HEK293 (cell line): ENCODE results near the gene CALCOCO1.

Experiments
- AEBP2 ChIP-seq: fragments of 450-650 bp; formaldehyde crosslinking; IDR thresholded peaks from 2 replicates; pipeline ENCODE4 v1.5.1; 2016; ENCODE audit warnings: missing biosample characterization, missing genetic modification characterization, borderline replicate concordance
- EGR2 ChIP-seq: fragments of 450-650 bp; formaldehyde crosslinking; IDR thresholded peaks from 2 replicates; pipeline ENCODE4 v1.5.1; 2016; ENCODE audit warnings: low read depth, missing biosample characterization, missing genetic modification characterization
- GLI2 ChIP-seq: fragments of 450-650 bp; formaldehyde crosslinking; IDR thresholded peaks from 2 replicates; pipeline ENCODE4; 2017; ENCODE audit warnings: missing biosample characterization, missing genetic modification characterization, low read depth, borderline replicate concordance
- GLIS2 ChIP-seq: fragments of 450-650 bp; formaldehyde crosslinking; IDR thresholded peaks from 2 replicates; pipeline ENCODE4 v1.5.1; 2016; ENCODE audit warnings: missing biosample characterization, missing genetic modification characterization
- KLF1 ChIP-seq: fragments of 450-650 bp; formaldehyde crosslinking; IDR thresholded peaks from 2 replicates; pipeline ENCODE4 v1.5.1; 2016; ENCODE audit warnings: missing biosample characterization, missing genetic modification characterization
- KLF17 ChIP-seq: fragments of 450-650 bp; formaldehyde crosslinking; IDR thresholded peaks from 2 replicates; pipeline ENCODE4 v1.5.1; 2016; ENCODE audit warnings: missing biosample characterization, missing genetic modification characterization
- KLF8 ChIP-seq: fragments of 450-650 bp; formaldehyde crosslinking; IDR thresholded peaks from 2 replicates; pipeline ENCODE4 v1.5.1; 2016; ENCODE audit warnings: missing biosample characterization, missing genetic modification characterization
- KLF9 ChIP-seq: fragments of 450-650 bp; formaldehyde crosslinking; IDR thresholded peaks from 2 replicates; pipeline ENCODE4 v1.5.1; 2016; ENCODE audit warnings: missing biosample characterization, missing genetic modification characterization, low read depth
- PATZ1 ChIP-seq: fragments of 450-650 bp; formaldehyde crosslinking; IDR thresholded peaks from 2 replicates; pipeline ENCODE4 v1.5.1; 2016; ENCODE audit warnings: missing biosample characterization, missing genetic modification characterization
- PRDM10 ChIP-seq: fragments of 450-650 bp; formaldehyde crosslinking; IDR thresholded peaks from 2 replicates; pipeline ENCODE4 v1.5.1; 2016; ENCODE audit warnings: missing biosample characterization, missing genetic modification characterization
- REPIN1 ChIP-seq: fragments of 450-650 bp; formaldehyde crosslinking; IDR thresholded peaks from 2 replicates; pipeline ENCODE4 v1.5.1; 2017; ENCODE audit warnings: missing biosample characterization, missing genetic modification characterization, low read depth
- TRIM28 ChIP-seq: IDR thresholded peaks from 2 replicates; pipeline ENCODE4 v1.6.1; 2011; ENCODE audit warnings: low read length, control low read depth, borderline replicate concordance
- TSHZ1 ChIP-seq: fragments of 450-650 bp; formaldehyde crosslinking; IDR thresholded peaks from 2 replicates; pipeline ENCODE4 v1.5.1; 2016; ENCODE audit warnings: missing biosample characterization, missing genetic modification characterization, borderline replicate concordance
- WT1 ChIP-seq: fragments of 450-650 bp; formaldehyde crosslinking; IDR thresholded peaks from 2 replicates; pipeline ENCODE4 v1.5.1; 2016; ENCODE audit warnings: missing biosample characterization, missing genetic modification characterization
- ZBTB6 ChIP-seq: fragments of 450-650 bp; formaldehyde crosslinking; IDR thresholded peaks from 2 replicates; pipeline ENCODE4 v1.5.1; 2017; ENCODE audit warnings: missing biosample characterization, missing genetic modification characterization
- ZNF341 ChIP-seq: fragments of 450-650 bp; formaldehyde crosslinking; IDR thresholded peaks from 2 replicates; pipeline ENCODE4; 2016; ENCODE audit warnings: low read depth, missing biosample characterization, missing genetic modification characterization
- ZNF394 ChIP-seq: fragments of 450-650 bp; formaldehyde crosslinking; IDR thresholded peaks from 2 replicates; pipeline ENCODE4 v1.5.1; 2016; ENCODE audit warnings: missing biosample characterization, missing genetic modification characterization, mild to moderate bottlenecking, moderate library complexity, borderline replicate concordance
- ZNF398 ChIP-seq: fragments of 450-650 bp; formaldehyde crosslinking; IDR thresholded peaks from 2 replicates; pipeline ENCODE4 v1.5.1; 2017; ENCODE audit warnings: missing biosample characterization, missing genetic modification characterization
- ZNF510 ChIP-seq: fragments of 450-650 bp; formaldehyde crosslinking; IDR thresholded peaks from 2 replicates; pipeline ENCODE4 v1.5.1; 2018; ENCODE audit warnings: mild to moderate bottlenecking, missing genetic modification characterization, missing biosample characterization; ENCODE audit not compliant: insufficient replicate concordance
- ZNF580 ChIP-seq: fragments of 450-650 bp; formaldehyde crosslinking; IDR thresholded peaks from 2 replicates; pipeline ENCODE4 v1.5.1; 2016; ENCODE audit warnings: missing biosample characterization, missing genetic modification characterization
- ZNF600 ChIP-seq: fragments of 450-650 bp; formaldehyde crosslinking; IDR thresholded peaks from 2 replicates; pipeline ENCODE4 v1.5.1; 2016; ENCODE audit warnings: missing biosample characterization, missing genetic modification characterization
- ZNF791 ChIP-seq: fragments of 450-650 bp; formaldehyde crosslinking; IDR thresholded peaks from 2 replicates; pipeline ENCODE4 v1.5.1; 2016; ENCODE audit warnings: missing biosample characterization, missing genetic modification characterization
- ZNF792 ChIP-seq: fragments of 450-650 bp; formaldehyde crosslinking; IDR thresholded peaks from 2 replicates; pipeline ENCODE4 v1.5.1; 2016; ENCODE audit warnings: missing biosample characterization, missing genetic modification characterization

The CALCOCO1 gene

GRCh38 chr12:53696655-53697331, 30.5 kb downstream of the CALCOCO1 start (continued):
- TF ChIP-seq ZNF580 (tag by site-specific recombination): no peak
- no peak for TF ChIP-seq KLF9
- TF ChIP-seq KLF8 (tag by site-specific recombination): no peak
- peak; percentile 20; the same call in 1 of the 2 replicates for TF ChIP-seq WT1 (tag by site-specific recombination)
- no peak for TF ChIP-seq AEBP2 (tag by site-specific recombination)
- peak; percentile 77 for TF ChIP-seq ZNF398 (tag by site-specific recombination)
- peak; percentile 85 for TF ChIP-seq ZNF600
- TF ChIP-seq TSHZ1: no peak
- peak; percentile 40; the same call in 1 of the 2 replicates for TF ChIP-seq PRDM10 (tag by site-specific recombination)
- no peak for TF ChIP-seq REPIN1 (tag by site-specific recombination)
- TF ChIP-seq TRIM28: no peak
- no peak for TF ChIP-seq ZNF791 (tag by site-specific recombination)
- no peak for TF ChIP-seq ZNF510 (tag by site-specific recombination)
- no peak for TF ChIP-seq GLI2 (tag by site-specific recombination)
- TF ChIP-seq ZBTB6 (tag by site-specific recombination): peak; percentile 85
- 0 out of 2 replicates have a peak, but pooled peaks have one; percentile 42 for TF ChIP-seq KLF17 (tag by site-specific recombination)
- TF ChIP-seq EGR2 (tag by site-specific recombination): no peak
- TF ChIP-seq PATZ1 (tag by site-specific recombination): peak; percentile 68
- TF ChIP-seq ZNF341: peak; percentile 69
- no peak for TF ChIP-seq KLF1 (tag by site-specific recombination)
- no peak for TF ChIP-seq GLIS2
- peak; percentile 61; the same call in 1 of the 2 replicates for TF ChIP-seq ZNF394 (tag by site-specific recombination)
- TF ChIP-seq ZNF792: no peak
